Esophagus (tissue), 2 donors: ENCODE measurements around the gene IPO9. TPM values are rescaled to one million over a fixed set of nuclear protein-coding genes. Genes with fewer than 3 reads are reported as not detected.

Source experiments
- H3K27ac ChIP-seq, 2 donors: one replicate each; pipeline ENCODE4 v1.5.1; 2013; ENCODE audit warnings: low read depth in 2 of 2, mild to moderate bottlenecking in 2 of 2, inconsistent platforms in 1 of 2, low read length in 1 of 2, moderate library complexity in 1 of 2
- H3K27me3 ChIP-seq, 2 donors: one replicate each; pipeline ENCODE4 v1.6.1; 2013; ENCODE audit warnings: low read length in 2 of 2, control low read depth in 1 of 2, mild to moderate bottlenecking in 1 of 2; ENCODE audit not compliant: insufficient read depth in 2 of 2, control insufficient read depth in 1 of 2
- H3K36me3 ChIP-seq, 2 donors: one replicate each; pipeline ENCODE4 v1.6.1; 2013; ENCODE audit warnings: low read length in 1 of 2; ENCODE audit not compliant: control insufficient read depth in 2 of 2, insufficient read depth in 2 of 2
- H3K4me1 ChIP-seq, 2 donors: one replicate each; pipeline ENCODE4 v1.6.1; 2013; ENCODE audit warnings: low read length in 1 of 2; ENCODE audit not compliant: control insufficient read depth in 2 of 2, insufficient read depth in 2 of 2
- H3K4me3 ChIP-seq, 2 donors: one replicate each; pipeline ENCODE4 v1.5.1; 2013; ENCODE audit warnings: low read length in 2 of 2, mild to moderate bottlenecking in 2 of 2, low read depth in 1 of 2, moderate library complexity in 1 of 2
- H3K9me3 ChIP-seq, 2 donors: one replicate each; pipeline ENCODE4 v1.6.1; 2013; ENCODE audit warnings: mild to moderate bottlenecking in 2 of 2, low read depth in 1 of 2, low read length in 1 of 2, moderate library complexity in 1 of 2; ENCODE audit not compliant: control insufficient read depth in 2 of 2, insufficient read depth in 1 of 2
- WGBS, 2 donors: extraction: QIAGEN DNeasy Blood & Tissue Kit; methylation state at CpG; one replicate each; pipeline ENCODE4 v1.1.7; 2013; 5-methylcytosine and 5-hydroxymethylcytosine counted together
- polyA plus RNA-seq, 2 donors: library from polyadenylated mRNA; stranded (reverse); fragments of 200-250 nt; gene quantifications; one replicate each; pipeline ENCODE4 v1.2.3, GENCODE V29; 2013
- donor health status: healthy with polysubstance abuse.
- donor health status: Bipolar disorder and iron deficiency.

The IPO9 gene
- polyA plus RNA-seq, 2 donors = 11.2 to 11.5 TPM

- 83% methylated on average over 3 of the region's 3 CpGs for WGBS, 2 donors
- no peaks in the 10 kb centered on the region for H3K27me3 ChIP-seq
- no peak overlapping the region for H3K4me3 ChIP-seq
- no peaks in the 10 kb centered on the region for H3K36me3 ChIP-seq
- peak overlapping the region; percentile 56 to 81 for H3K27ac ChIP-seq
- H3K4me1 ChIP-seq = peaks cover 3 to 5% of the 10 kb centered on the region in 2 donors
- H3K9me3 ChIP-seq = no peaks in the 10 kb centered on the region
Observed at GRCh38 chr1:201906336-201906735, 77.4 kb downstream of the IPO9 start.

- H3K27me3 ChIP-seq = no peaks in the 10 kb centered on the region
- no peaks in the 10 kb centered on the region for H3K9me3 ChIP-seq
- H3K27ac ChIP-seq = peak overlapping the region; percentile 61 to 70
- H3K4me3 ChIP-seq = no peak overlapping the region
- H3K4me1 ChIP-seq = peaks cover 3 to 5% of the 10 kb centered on the region in 2 donors
- WGBS, 2 donors = 81 to 85% methylated on average over 6 of the region's 6 CpGs
- H3K36me3 ChIP-seq = no peaks in the 10 kb centered on the region
Observed at GRCh38 chr1:201907621-201908020, 78.7 kb downstream of the IPO9 start.

- 66 to 72% methylated on average over 4 of the region's 4 CpGs for WGBS, 2 donors
- H3K4me1 ChIP-seq = peaks cover 0 to 3% of the 10 kb centered on the region in 2 donors
- no peaks in the 10 kb centered on the region for H3K36me3 ChIP-seq
- H3K27me3 ChIP-seq = no peaks in the 10 kb centered on the region
- H3K9me3 ChIP-seq = no peaks in the 10 kb centered on the region
- no peak overlapping the region for H3K4me3 ChIP-seq
- H3K27ac ChIP-seq = peak overlapping the region; percentile 17 to 52
Observed at GRCh38 chr1:201911826-201912571, 83.0 kb downstream of the IPO9 start.

GRCh38 chr1:201912832-201913231 lies 83.9 kb downstream of the IPO9 start:
- Histone ChIP-seq H3K27ac (peak overlapping the region; percentile 29 to 51), H3K9me3 (no peaks in the 10 kb centered on the region), H3K36me3 (no peaks in the 10 kb centered on the region), H3K27me3 (no peaks in the 10 kb centered on the region), H3K4me1 (peaks cover 0 to 3% of the 10 kb centered on the region in 2 donors), H3K4me3 (no peak overlapping the region)
- 62 to 64% methylated on average over 5 of the region's 5 CpGs for WGBS, 2 donors

GRCh38 chr1:201914456-201915235 lies 85.7 kb downstream of the IPO9 start:
- H3K4me1 ChIP-seq = peaks cover 0 to 5% of the 10 kb centered on the region in 2 donors
- H3K27ac ChIP-seq = peak overlapping the region; percentile 60 to 76
- no peak overlapping the region for H3K4me3 ChIP-seq
- H3K36me3 ChIP-seq = no peaks in the 10 kb centered on the region
- no peaks in the 10 kb centered on the region for H3K27me3 ChIP-seq
- no peaks in the 10 kb centered on the region for H3K9me3 ChIP-seq
- 61 to 65% methylated on average over 14 of the region's 14 CpGs for WGBS, 2 donors

- Histone ChIP-seq H3K27me3 (no peaks in the 10 kb centered on the region), H3K27ac (peak overlapping the region; percentile 76 to 83), H3K4me1 (peaks cover 0 to 5% of the 10 kb centered on the region in 2 donors), H3K9me3 (no peaks in the 10 kb centered on the region), H3K4me3 (no peak overlapping the region), H3K36me3 (no peaks in the 10 kb centered on the region)
- 34 to 36% methylated on average over 11 of the region's 11 CpGs for WGBS, 2 donors
Observed at GRCh38 chr1:201916649-201917249, 87.8 kb downstream of the IPO9 start.

- Histone ChIP-seq H3K27ac (peak overlapping the region; percentile 83), H3K36me3 (no peaks in the 10 kb centered on the region), H3K4me1 (peaks cover 0 to 5% of the 10 kb centered on the region in 2 donors), H3K9me3 (no peaks in the 10 kb centered on the region), H3K4me3 (no peak overlapping the region), H3K27me3 (no peaks in the 10 kb centered on the region)
- WGBS, 2 donors = 57 to 65% methylated on average over 7 of the region's 7 CpGs
Observed at GRCh38 chr1:201917362-201918033, 88.5 kb downstream of the IPO9 start.

GRCh38 chr1:201918343-201918742 lies 89.4 kb downstream of the IPO9 start:
- Histone ChIP-seq H3K4me1 (peaks cover 0 to 5% of the 10 kb centered on the region in 2 donors), H3K36me3 (no peaks in the 10 kb centered on the region), H3K9me3 (no peaks in the 10 kb centered on the region), H3K4me3 (no peak overlapping the region), H3K27ac (peak overlapping the region; percentile 66 to 83), H3K27me3 (no peaks in the 10 kb centered on the region)
- WGBS, 2 donors = 77 to 81% methylated on average over 5 of the region's 5 CpGs

- no peaks in the 10 kb centered on the region for H3K9me3 ChIP-seq
- 92 to 93% methylated on average over 3 of the region's 3 CpGs for WGBS, 2 donors
- peaks cover 0 to 2% of the 10 kb centered on the region in 2 donors for H3K4me1 ChIP-seq
- no peaks in the 10 kb centered on the region for H3K27me3 ChIP-seq
- H3K4me3 ChIP-seq = no peak overlapping the region
- no peak overlapping the region for H3K27ac ChIP-seq
- no peaks in the 10 kb centered on the region for H3K36me3 ChIP-seq
Observed at GRCh38 chr1:201921952-201922558, 93.1 kb downstream of the IPO9 start.
